NCI-H2227 treated with DMSO at 0.1 percent for 48 hours (cell line): ENCODE data around the gene RNF19B.
"Not testable (repeated sequence)": the region's sequence is repeated elsewhere in the genome, so short reads cannot be mapped to it uniquely, and the experiment has no call there.

Experiments used
- DNase-seq: peaks from one replicate; lab custom pipeline; 2025; lab: John Stamatoyannopoulos, UW

The RNF19B gene

DNA sequence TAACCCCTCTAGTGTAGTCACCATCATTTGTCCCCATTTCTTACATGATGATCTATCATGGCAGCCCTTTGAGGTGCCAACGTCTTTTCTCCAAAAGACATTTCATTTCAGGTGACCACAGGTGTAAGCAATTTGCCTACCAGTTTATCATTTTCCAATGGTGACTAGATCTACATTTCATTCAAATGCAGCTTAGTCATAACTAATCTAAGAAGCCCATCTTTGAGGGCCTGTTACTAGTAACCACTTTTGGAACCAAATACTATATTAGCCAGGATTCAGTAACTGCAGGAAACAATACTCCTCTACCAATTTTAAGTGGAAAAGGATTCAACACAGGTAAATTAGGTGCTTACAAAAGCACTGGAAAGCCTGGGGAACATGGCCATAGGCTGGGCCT, 32.8 kb downstream of the RNF19B start:
- no peak for DNase-seq

- DNase-seq = no peak
Measured at GRCh38 chr1:32929366-32929765, 35.2 kb downstream of the RNF19B start.

DNA sequence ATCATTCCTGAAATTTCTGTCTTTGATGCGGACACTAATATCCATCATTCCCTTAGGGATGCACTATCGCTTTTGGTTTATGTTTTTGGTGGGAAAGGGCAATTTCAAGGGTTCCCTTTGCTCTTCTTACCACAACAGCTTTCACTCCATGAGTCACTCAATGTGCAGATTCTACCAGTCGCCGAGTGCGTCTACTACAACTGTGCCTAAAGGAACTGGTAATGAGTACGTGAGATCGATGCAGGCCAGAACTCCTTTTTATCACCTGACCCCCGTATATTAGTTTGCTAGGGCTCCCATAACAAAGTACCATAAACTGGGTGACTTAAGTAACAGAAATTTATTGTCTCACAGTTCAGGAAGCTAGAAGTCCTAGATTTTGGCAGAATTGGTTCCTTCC, 35.9 kb downstream of the RNF19B start:
- no peak for DNase-seq

- DNase-seq = no peak
Measured at GRCh38 chr1:32928285-32928684, 36.3 kb downstream of the RNF19B start.

- DNase-seq = no peak
Measured at GRCh38 chr1:32927441-32927840, 37.2 kb downstream of the RNF19B start.

GRCh38 chr1:32926562-32926961, 38.0 kb downstream of the RNF19B start:
- DNase-seq = no peak

DNA sequence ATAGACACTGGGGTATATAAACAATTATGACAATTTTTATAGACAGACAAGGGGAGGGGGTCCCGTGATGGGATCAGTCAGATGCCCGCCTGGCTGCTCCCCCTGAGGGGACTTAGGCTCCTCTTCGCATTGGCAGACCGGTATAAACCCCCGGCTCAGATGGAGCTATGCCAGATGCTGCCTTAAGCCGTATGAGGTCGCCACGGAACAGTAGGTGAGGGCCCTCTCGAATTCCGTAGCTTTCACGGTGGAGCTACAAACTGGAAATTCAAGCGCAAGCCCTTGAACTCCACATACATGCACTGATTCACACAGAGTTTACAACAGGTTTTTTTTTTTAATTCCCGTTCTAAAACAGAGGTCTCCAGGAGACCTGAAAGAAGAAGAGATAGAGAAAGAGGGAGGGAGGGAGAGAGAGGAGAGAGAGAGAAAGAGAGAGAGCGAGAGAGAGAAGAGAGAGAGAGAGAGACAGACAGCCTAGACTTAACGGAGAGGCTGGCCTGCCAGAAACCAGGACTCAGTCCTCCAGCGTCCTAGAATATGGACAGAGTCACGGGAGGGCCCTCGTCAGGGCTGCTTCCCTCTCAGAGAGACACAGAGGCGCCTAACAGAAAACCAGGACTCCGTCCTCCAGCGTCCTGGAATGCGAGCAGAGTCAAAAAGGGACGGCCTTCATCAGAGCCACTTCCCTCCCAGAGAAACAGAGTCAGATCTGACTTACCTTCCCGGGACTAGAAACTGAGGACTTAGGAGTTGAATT, 39.0 kb downstream of the RNF19B start:
- no peak for DNase-seq

GRCh38 chr1:32924881-32925344, 39.7 kb downstream of the RNF19B start:
- no peak for DNase-seq

DNA sequence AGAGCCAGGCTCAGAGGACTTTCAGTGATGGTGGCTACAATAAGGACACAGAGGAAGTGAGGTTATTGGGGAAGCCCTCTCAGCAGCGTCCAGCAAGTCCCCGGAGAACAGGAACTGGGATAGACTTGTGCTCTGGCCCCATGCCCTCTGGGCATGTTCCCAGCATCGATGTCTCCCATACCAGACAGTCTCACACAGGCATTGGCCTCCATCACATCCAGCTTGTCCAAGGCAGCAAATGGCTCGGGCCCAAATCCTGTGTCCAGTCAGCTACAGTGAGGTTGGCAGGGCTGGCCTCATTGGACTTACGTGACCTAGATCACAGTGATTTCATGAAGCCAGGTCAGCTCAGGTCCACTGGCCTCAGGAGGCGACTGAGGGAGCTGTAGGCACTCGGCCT, 43.8 kb downstream of the RNF19B start:
- no peak for DNase-seq

DNA sequence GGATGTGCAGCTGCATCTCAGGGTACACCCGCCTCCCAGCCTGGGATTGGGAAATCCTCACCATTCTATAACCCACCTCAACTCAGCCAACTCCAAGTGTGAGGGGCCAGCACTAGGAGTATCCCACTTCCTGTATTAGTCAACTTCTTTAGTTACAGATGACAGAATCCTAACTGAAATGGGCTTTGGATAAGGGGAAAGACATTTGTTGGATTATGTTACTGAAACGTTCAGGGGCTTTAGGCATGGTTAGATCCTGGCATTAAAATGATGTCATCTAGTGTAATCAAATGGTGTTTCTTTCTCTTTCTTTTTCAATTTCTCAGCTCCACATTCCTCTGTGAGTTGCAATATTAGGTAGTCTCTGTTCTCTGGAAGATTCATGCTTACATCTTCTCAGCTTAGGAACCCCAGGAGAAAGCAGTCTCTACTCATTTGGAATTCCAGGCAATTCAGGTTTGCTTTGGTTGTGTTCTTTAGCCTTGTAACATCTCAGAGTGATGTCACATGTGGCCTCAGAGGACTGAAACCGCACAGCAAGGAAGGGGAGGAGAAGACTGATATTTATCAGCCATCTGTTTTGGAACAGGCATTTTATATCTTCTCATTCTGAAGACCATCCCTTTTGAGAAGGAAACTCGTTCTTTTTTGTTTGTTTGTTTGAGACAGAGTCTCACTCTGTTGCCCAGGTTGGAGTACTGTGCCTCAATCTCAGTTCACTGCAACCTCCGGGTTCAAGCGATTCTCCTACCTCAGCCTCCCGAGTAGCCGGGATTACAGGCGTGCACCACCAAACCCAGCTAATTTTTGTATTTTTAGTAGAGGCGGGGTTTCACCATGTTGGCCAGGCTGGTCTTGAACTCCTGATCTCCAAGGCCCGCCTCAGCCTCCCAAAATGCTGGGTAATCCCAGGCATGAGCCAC, 44.5 kb downstream of the RNF19B start:
- no peak for DNase-seq

- peak; percentile 42 for DNase-seq
Measured at GRCh38 chr1:32918179-32918578, 46.4 kb downstream of the RNF19B start.

- no peak for DNase-seq
Measured at GRCh38 chr1:32917521-32917920, 47.1 kb downstream of the RNF19B start.

- no peak for DNase-seq
Measured at GRCh38 chr1:32915766-32916706, 48.6 kb downstream of the RNF19B start.

DNA sequence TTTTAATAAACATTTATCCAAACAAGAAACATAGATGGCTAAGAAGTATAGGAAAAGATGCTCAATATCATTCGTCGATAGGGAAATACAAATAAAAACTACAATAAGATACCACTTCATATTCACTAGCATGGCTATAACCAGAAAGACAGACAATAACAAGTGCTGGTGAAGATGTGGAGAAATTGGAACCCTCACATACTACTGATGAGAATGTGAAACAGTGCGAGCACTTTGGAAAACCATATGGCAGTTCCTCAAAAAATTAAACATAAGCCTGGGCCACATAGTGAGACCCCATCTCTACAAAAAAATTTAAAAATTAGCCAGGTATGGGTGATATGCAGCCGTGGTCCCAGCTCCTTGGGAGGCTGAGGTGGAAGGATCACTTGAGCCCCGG, 54.3 kb downstream of the RNF19B start:
- DNase-seq = no peak

DNA sequence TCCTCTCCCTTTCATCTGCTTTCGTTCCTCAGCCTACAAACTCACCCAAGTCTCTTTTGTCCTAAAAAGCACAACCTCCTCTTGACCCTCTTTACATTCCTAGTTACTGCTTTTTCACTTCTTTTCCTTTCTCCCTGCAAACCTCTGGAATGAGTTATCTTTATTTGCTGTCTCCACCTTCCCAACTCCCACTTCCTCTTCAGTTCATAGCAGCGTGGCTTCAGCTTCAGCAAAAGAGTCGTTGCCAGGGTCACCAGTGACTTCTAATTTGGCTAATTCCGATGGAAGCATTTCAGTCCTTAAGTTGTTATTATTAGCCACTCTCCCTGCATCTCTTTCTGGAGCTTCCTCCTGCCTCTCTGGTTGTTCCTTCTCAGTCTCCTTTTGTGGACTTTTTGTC, 57.2 kb downstream of the RNF19B start:
- DNase-seq = peak; percentile 31

DNA sequence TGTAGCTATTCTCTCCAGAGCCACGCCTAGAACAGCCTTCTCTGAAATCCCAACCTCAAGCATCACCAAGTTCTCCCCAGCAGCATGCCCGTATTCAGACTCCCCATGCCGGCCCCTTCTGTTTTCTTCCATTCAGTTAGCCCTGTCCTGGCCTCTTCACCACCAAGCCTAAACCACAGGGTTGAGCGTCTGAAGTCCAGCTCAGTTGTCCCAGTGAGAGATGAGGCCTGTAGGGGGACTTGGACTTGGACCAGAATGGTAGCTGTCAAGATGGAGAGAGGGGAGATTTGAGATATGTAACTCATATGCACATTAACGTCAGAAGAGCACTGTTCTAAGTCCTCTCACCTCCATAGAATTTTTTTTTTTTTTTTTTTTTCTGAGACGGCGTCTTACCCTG, 58.0 kb downstream of the RNF19B start:
- no peak for DNase-seq

- DNase-seq = not testable (repeated sequence)
Measured at GRCh38 chr1:32905588-32905987, 59.0 kb downstream of the RNF19B start.

GRCh38 chr1:32904797-32905196, 59.8 kb downstream of the RNF19B start:
- DNase-seq = no peak

- no peak for DNase-seq
Measured at GRCh38 chr1:32903991-32904785, 60.4 kb downstream of the RNF19B start.

DNA sequence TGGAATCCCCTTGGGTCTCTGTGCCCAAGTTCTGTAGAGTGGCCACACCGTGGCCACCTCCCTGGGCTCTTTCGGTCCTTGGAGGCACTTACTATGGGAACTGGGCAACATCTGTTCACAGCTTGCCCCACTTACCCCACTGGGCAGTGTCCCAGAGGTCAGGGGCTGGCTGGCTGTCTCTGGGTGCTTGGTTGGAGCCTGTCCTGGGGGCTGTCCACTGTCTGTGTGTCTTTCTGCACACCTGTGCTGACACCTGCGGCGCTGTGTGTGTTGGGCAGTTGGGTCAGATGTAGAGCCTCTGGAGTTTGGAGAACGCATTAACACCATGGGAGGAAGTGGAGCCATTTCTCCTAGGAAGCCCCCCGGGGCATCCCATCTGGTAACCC, 62.1 kb downstream of the RNF19B start:
- DNase-seq = no peak
